ENCODE data around the gene F8. TPM values are rescaled to one million over a fixed set of nuclear protein-coding genes. Genes with fewer than 3 reads are reported as not detected.
"Not testable (repeated sequence)": the region's sequence is repeated elsewhere in the genome, so short reads cannot be mapped to it uniquely, and the experiment has no call there.

The F8 gene
- polyA plus RNA-seq, 3 donors, result 14.8 to 18.6 (median 18.2) TPM

DNA sequence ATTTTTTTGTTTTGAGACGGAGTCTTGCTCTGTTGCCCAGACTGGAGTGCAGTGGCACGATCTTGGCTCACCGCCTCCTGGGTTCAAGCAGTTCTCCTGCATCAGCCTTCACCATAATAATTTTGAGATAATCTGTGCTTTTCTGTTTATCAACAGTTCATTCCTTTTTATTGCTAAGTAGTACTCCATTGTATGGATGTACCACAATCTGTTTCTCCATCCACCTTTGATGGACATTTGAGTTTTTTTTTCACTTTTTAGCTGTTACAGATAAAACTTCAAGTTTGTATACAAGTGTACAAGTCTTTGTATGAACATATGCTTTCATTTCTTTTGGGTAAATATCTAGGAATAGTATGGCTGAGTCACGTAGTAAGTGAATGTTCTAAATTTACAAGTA, 13.2 kb upstream of the F8 start:
- DNase-seq (ENCODE audit: low read depth in 3 of 3, low spot score in 2 of 3), result no peak

DNA sequence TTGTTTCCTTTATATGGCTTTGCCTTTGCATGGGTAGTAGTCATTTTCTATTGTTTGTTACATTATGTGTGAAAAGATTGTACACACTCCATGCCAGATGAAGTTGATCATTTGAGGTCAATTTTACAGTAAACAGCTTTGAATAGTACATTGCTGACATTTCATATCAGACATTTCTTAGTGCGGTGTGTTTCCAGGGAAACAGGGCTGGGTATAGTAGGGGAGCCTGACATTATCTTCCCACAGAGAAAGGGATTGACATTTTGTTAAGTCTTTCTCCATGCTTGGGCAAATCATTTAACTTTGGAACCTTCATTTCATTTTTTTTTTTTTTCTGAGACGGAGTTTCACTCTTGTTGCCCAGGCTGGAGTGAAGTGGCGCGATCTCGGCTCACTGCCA, 9.1 kb upstream of the F8 start:
- DNase-seq (ENCODE audit: low read depth in 3 of 3, low spot score in 2 of 3), result no peak

DNA sequence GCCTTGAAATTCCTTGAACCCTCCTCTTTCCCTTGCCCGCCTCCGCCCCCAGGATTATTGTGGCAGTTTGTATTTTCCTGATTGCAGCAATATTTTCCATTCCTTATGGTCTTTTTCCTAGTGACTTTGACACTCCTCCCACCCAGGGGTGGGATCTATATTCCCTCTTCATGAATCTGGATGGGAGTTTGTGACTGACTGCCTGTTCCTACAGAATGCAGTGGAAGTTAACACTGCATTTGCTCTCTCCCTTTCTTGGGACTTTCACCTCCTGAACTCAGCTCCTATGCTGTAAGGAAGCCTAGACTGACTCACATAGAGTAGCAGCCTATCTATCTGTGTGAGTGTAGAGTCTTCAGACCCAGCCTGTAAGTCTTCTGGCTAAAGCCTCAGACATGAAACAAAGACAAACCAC, 6.4 kb upstream of the F8 start:
- DNase-seq (ENCODE audit: low read depth in 3 of 3, low spot score in 2 of 3), result no peak

DNA sequence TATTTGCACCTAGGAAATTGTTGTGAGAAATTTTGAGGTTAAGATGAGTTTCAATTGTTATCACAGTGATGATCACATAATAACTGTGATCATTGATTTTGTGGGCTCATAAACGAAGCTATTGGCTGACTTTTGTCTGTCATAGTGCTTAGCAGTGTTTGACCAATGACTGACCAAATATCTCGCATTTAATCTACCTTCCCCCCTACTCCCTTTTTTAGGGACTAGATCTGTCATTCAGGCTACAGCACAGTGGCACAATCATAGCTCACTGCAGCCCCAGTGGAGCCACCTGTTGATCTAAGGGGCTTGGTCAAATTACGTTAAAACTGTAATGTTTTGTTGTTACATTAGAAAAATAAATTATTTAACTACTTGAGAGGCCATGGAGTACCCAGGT, 5.6 kb upstream of the F8 start:
- DNase-seq (ENCODE audit: low read depth in 3 of 3, low spot score in 2 of 3), result no peak

DNA sequence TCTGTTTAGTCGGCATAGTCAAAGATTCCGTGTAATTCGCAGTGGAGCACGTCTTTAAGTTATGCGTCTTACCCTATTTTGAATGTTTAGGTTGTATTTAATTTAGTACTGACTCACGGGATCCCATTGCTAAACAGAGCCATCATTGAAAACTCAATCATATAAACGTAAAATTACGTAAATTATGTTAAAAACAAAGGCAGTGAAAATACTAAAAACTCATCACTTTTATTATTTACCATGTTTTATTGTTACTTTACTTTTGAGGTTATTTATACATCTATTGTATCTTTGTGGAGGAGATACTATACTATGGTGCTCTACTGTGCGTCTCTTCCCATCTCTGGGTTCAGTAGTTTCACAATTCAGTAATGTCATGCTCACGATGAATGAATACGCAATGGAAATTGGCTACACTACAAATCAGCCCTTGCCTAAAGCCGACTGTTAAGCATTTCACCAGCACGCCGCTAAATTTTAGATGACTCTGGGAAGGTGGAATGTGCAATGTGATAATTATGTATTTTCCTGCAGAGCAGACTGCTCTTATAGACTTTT, 5.1 kb upstream of the F8 start:
- peak in 1 of 3 donors; percentile 8 for DNase-seq (ENCODE audit: low read depth in 3 of 3, low spot score in 2 of 3)

DNA sequence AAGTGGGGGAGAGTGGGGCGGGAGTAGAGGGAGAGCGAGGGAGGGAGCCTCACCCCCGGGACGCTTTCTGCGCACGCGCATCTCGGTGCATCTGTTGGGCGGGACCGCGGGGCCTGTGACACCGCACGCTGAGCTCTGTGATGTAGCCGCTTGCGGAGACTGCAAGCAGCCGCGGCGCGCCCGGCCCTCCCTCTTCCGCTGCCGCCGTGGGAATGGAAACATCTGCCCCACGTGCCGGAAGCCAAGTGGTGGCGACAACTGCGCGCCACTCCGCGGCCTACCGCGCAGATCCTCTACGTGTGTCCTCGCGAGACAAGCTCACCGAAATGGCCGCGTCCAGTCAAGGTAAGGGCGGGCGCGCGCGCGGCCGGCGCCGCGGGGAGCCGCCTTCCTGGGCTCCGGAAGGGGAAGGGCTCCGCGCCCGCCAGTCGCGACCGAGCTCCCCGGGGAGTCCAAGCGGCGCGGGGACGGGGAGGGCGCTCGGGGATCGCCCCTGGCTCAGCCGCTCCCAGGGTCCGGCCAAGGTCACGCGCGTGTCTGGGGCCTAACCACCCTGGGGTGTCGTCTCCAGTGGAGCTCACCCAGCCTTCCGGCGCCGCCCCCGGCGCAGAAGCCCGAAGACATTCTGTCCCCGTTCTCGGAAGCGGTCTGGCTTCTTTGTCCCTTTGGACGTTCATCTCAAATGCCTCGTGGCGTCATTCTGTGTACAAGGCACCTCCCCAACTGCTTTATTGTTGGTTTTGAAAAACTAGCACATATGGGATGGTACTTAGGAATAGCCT, 4.4 kb upstream of the F8 start, which contains the start of gene FUNDC2:
FUNDC2 (plus strand) TSS at position 118 of the 782 bp plus-strand sequence; CDS start at position 213, 95 bp downstream.
- DNase-seq (ENCODE audit: low read depth in 3 of 3, low spot score in 2 of 3), result peak; percentile 48 to 79 (median 76)

DNA sequence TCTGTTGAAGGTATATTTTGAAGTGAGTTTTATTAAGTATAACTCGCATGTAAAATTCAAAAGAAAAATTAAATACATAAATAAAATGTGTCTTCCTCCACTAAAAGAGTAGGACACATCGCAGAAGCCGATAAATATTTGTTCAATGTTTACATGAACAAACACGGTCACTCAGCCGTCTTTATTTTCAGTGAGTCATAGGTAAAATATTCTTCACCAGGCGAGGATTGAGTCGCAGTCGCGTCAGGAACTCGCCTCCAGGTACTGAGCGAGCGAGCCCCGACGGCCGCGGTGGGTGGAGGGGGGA, 3.9 kb upstream of the F8 start:
- DNase-seq (ENCODE audit: low read depth in 3 of 3, low spot score in 2 of 3), result no peak

DNA sequence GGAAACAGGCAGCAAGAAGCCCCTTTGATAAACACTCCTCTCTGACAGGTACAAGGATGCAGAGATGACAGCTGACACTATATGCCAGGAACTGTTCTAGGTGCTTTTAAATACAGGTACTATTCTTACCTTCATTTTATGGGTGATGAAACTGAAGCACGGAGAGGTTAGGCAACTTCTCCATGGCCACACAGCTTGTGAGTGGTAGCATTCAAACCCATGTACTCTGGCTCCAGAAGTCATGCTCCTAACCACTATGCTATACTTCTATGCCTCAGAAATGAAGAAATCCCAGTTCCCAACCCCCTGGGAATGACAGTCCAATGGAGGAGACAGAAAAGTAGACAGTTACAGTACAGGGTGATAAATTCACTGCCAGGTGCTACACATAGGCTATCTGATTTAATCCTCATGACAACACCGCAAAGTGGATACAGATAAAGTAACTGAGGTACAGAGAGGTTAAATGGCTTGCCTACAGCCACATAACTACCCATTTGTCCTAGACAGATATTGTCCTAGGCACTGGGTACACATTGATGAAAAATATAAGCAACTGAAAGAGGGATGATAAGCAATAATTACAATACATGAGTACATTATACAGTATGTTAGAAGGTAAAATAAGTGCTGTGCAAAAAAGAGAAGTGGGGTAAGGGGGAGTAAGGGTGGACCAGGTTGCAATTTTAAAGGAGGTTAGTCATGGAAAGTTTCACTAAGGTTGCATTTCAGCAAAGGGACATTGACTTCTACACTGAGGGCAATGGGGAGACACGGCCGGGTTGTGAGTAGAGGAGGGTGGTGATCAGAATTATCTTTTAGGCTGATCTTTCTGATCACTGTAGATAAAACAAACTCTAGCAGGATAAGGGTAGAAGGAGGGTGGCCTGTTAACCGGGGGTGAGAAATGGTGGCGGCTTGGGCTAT, 1.6 kb upstream of the F8 start:
- DNase-seq (ENCODE audit: low read depth in 3 of 3, low spot score in 2 of 3), result no peak

DNA sequence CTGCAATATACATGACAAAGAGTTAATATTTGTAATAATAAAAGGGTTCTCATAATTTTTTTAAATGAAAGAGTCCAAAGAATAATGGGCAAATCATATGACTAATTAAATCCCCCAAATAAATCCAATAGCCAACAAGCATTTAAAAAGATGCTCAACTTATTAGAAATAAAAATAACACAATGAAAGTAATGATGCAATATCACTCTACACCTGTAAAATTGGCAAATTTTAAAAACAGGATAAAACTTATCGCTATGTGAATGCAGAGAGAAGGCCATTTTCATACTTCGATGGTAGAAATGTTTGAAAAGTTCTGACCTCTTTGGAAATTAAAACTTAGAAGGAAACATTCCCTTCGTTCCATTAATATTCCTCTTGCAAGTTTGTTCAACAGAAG, 1.9 kb downstream of the F8 start:
- DNase-seq (ENCODE audit: low read depth in 3 of 3, low spot score in 2 of 3), result no peak

DNA sequence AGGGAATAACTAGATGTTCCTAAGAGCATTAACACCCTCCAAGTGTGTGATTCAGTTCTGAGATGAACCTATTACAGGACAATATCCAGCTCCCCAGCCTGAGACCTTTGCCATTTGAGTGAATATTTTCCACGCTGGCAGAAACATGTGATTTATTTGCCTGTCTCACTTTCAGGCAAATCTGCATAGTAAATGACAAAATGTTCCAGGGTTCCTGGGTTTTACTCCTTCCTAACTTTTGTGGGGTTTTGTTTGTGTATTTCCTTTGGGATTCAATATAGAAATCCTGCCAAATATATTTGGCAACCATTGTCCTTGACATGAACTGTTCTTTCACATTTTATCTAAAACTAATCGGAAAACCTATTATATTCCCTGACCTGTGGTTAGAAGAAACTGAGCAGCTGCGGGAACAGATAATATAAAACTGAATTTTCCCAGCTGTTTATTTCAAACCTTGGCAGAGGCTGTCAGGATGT, 12.5 kb downstream of the F8 start:
- no peak for DNase-seq (ENCODE audit: low read depth in 3 of 3, low spot score in 2 of 3)

DNA sequence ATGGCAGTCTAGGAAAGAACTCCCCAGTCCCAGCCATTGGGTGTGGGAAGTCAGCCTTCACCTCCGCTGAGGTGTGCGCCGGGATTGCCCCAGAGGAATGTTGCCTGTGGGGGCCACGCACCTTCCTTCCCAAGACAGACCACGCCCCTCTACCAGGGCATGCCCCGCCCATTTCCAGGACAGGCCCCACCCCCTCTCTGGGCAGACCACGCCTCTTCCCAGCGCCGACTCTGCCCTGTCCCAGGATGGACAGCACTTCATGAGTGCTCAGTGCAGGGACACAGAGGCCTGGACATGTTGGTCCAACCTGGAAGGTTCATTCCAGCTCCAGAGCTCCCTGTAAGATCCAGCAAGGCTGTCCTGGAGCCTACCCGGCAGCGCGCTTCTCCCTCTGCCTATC, 13.9 kb downstream of the F8 start:
- not testable (repeated sequence) for DNase-seq (ENCODE audit: low read depth in 3 of 3, low spot score in 2 of 3)

DNA sequence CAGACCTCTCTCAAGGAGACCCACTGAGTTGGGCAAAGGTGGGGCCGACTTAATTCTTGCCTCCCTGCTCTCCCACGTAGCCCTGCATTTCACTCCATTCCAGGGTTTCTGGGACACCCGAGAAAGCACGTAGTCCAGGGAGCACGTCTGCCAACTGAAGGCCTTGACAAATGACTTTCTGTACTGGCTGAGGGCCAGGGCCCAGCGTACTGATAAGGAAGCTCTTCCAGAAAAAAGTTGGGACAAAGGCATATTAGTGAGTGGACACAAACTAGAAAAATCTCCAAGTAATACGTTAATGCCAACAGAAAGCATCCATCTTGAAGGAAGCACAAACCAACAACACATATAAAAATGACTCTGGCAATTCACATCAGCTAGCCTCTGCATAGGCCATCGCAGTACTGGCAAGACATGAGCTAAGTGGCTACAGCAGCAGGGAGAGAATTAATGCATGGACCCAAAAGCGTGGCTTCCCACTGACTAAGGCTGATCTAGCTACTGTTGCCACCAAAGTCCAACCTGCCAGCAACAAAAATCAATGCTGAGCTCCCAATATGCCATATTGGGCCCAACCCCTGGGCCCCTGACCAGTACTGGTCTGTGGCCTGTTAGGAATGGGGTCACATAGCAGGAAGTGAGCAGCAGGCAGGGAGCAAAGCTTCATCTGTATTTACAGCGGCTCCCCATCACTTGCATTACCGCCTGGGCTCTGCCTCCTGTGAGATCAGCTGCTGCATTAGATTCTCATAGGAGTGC, 15.4 kb downstream of the F8 start:
- DNase-seq (ENCODE audit: low read depth in 3 of 3, low spot score in 2 of 3), result not testable (repeated sequence)

DNA sequence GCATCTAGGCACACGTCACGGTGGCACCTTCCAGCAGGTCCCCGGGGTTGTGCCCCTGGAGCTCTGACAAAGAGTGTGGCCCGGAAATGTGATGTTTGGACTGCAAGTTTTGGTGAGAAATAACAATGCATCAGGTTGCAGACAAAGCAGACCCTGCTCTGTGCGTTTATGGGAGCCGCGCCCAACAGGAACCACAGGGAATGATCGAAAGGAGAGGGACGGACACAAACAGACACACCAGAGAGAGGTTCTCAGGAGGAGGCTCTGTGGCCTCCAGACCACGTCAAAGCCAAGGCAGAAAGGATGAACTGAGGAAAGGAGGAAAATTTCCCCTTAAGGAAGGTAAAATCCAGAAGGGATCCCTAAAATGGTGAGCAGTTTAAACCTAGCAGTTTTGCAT, 16.1 kb downstream of the F8 start:
- not testable (repeated sequence) for DNase-seq (ENCODE audit: low read depth in 3 of 3, low spot score in 2 of 3)

DNA sequence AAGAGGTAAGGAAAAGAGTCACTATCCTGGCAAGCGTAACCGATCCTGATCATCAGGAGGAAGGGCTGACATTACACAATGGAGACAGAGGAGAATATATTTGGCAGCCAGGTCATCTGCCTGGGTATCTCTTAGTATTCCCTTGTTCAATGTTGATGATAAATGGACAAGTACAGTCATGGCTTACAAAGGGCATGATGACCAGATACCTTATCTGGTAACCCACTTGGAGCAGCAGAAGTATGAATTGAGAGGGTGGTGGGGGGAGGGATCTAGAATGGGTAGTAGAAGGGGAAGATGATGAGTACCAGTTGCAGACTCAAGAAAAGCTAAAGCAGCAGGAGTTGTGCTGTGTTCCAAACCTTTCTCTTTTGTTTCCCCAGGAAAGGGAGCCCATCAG, 17.3 kb downstream of the F8 start:
- no peak for DNase-seq (ENCODE audit: low read depth in 3 of 3, low spot score in 2 of 3)

DNA sequence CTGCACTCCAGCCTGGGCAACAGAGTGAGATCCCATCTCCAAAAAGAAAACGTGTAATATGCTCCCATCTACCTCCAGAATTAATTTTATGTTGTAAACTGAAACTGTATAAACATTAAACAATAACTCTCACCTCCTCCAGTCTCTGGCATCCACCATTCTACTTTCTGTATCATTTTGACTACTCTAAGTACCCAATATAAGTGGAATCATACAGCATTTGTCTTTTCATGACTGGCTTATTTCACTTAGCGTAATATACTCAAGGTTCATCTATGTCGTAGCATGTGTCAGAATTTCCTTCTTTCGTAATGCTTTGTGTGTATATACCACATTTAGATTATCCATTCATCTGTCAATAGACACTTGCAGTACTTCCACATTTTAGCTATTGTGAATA, 20.6 kb downstream of the F8 start:
- no peak for DNase-seq (ENCODE audit: low read depth in 3 of 3, low spot score in 2 of 3)

DNA sequence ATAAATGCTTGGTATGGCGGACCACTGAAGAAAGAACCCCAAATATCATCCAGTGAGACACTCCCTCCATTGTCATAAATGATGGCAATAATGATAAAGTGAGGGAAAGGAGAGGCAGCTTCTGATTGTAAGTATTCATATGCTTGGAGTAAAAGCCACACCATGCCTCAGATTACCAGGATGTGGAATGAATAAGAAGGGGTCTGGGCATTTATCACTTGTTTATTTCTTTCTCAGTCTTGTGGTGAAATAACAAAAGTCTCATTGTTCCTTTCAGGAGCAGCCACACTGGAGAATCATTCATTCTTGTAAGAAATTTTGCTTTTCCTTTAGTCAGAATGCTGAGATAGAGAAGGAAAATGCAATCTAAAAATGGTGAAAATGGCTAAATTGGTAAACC, 21.7 kb downstream of the F8 start:
- DNase-seq (ENCODE audit: low read depth in 3 of 3, low spot score in 2 of 3), result no peak

DNA sequence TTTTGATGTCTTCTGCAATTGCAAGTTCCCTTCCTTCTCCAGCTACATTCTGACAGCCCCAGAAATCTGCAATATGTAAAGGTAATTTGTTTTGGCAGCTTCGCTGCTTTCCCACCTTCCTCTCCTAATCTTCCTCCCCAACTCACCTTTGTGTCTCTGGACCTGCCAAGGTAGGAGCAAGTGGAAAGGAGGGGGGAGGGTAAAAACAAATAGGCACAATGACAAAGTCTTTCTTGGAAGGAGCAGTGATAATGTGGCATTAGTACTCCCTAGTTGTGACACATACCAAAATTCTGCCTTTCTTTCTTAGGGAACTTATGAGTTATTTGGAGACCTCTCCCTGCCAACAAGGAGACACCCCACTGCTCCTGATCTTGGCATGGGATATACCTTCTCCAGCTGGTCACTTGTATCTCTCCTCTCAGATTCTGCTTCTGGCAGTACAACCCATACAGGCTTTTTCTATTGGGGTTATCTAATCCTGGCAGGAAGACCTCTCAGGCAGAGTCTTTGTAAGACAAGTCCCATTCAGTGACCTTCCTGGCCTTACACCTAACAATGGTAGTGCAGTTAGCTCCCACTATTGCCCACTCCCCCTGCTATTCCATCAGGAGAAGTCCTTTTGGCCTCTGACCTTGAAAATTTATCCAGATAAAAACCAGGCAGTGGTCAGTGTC, 24.2 kb downstream of the F8 start:
- DNase-seq (ENCODE audit: low read depth in 3 of 3, low spot score in 2 of 3), result no peak

DNA sequence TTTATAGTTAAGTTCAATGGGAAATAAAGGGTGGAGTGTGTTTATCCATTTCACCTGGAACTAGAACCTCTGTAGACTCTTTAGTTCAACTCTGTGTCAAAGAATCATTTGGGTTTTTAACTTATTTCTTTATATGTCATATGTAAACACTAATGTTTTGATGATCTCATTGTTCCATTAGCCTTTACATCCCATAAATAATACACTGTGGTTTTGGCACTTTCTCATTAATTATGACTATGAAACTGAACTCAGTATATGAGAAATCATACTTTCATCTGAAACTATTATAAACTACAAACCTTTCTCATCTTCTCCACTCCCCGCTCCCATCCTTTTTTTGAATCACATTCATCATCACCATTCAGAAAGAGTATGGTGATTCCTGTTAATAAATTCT, 31.0 kb downstream of the F8 start:
- DNase-seq (ENCODE audit: low read depth in 3 of 3, low spot score in 2 of 3), result no peak

DNA sequence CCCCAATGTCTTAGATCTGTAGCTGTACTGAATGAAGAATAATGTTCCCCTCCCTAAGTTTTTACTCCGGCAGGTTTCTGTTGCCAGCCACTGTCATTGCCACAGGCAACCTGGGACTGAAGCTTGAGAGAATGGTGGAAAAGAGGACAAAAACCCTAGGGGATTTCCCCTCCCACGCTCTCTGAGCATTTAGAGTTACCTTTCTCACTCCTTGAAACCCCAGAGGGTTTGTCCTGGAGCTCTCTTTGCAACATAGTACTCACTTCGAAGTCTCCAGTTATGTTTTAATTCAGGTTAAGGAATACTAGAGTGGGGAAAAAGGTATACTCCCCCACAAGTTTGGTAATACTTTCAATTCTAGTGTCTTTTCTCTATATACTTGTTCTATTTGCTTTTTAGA, 31.5 kb downstream of the F8 start:
- no peak for DNase-seq (ENCODE audit: low read depth in 3 of 3, low spot score in 2 of 3)

DNA sequence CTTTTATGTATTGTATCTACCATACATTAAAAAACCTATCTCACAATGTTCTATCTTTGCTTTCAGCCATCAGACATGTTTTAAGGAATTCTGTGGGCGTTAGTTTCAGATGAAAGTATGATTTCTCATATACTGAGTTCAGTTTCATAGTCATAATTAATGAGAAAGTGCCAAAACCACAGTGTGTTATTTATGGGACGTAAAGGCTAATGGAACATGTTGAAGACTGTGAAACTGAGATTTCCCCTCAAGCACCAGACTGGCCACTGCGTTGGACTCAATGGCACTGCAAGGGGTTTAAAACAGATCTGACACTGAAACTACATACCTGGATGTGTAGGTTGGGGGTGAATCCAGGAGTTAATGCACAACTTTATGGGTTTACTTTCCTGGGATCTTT, 32.0 kb downstream of the F8 start:
- DNase-seq (ENCODE audit: low read depth in 3 of 3, low spot score in 2 of 3), result no peak

Data from right renal cortex interstitium (tissue), 3 donors.